ENCODE measurements around the gene PCBD1.

DNA sequence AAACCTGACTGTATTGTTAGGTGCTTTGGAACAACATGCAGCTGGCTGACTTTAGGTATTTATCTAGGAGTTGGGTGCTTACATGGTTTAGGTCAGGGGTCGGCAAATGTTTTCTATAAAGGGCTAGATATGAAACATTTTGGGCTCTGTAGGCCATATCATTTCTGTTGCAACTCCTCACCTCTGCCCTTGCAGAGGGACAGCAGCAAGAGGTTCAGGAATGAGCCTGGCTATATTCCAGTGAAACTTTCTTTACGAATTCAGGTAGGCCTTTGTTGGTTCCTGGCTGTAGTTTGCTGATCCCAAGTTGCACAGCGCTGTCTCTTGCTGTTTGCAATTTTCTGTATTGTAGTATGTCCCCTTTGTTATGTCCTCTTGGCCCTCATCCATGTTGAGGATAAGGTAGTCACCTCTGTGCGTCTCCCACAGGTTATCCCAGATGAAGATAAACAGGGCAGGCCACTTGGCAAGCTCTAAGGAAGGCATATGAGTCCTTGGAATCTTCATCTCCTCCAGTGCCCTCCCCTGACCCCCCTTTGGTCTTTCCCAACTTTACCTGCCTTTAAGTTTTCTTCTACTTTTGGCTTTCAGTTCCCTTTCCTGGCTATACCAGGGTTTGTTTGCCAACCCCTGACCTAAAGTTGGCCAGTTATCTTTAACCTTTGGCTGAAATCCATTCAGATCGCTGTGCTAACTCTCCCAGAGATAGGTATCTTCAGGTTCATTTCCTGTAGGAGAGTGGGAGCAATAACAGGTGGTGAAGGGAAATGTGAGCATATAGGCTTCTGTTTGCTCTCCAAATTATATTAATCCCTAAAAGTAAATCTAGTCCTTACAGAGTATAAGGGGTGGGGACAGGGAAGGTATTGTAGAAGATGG is 36.5 kb downstream of the PCBD1 start:
- no peak for TF ChIP-seq TAF1 (IDR thresholded peaks at IDR 0.05; ENCODE audit: low read depth, low read length)
- no peak for TF ChIP-seq POLR2A (IDR thresholded peaks at IDR 0.05; ENCODE audit: low read depth, low read length)
- no peak for TF ChIP-seq POU2F2 (IDR thresholded peaks at IDR 0.05; ENCODE audit: low read depth, low read length)
- no peak for TF ChIP-seq POLR2AphosphoS5 (IDR thresholded peaks at IDR 0.05; ENCODE audit: low read depth, low read length)
- TF ChIP-seq SPI1 (IDR thresholded peaks at IDR 0.05; ENCODE audit: low read depth, low read length), result 0 out of 2 replicates have a peak, but pooled peaks have one; percentile 17
